ENCODE measurements around the gene CORO1C.

CORO1C gene

DNA sequence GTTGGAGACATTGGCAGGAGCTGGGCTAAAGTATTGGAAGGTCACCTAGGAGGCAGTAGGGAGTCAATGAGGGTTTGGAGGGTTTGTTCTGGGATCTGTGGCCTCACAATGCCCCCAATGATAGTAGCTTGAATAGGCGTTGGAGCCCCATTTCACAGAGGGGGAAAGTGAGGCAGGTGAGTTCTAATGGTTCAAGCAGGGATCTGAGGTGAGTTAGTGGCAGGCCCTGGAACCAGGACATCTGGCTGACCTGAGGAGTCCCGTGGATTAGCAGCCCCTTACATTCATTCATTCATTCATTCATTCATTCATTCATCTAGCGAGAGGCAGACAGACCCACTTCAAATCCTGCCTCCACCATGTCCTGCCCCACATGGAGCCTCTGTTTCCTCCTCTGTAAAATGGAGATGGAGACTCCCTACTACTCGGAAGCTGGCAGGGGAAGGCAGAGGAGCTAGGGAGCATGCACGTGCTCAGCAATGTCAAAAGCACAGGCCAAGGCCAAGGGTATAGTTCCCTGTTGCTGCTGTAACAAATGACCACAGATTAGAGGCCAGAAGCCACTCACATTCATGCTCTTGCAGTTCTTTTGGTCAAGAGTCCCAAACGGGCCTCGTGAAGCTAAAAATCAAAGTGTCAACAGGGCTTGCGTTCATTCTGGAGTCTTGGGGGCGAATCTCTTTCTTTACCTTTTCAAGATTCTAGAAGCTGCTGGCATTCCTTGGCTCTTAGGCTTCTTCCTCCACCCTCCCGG, 131.2 kb downstream of the CORO1C start:
- no peak for DNase-seq (ENCODE audit: low spot score)

DNA sequence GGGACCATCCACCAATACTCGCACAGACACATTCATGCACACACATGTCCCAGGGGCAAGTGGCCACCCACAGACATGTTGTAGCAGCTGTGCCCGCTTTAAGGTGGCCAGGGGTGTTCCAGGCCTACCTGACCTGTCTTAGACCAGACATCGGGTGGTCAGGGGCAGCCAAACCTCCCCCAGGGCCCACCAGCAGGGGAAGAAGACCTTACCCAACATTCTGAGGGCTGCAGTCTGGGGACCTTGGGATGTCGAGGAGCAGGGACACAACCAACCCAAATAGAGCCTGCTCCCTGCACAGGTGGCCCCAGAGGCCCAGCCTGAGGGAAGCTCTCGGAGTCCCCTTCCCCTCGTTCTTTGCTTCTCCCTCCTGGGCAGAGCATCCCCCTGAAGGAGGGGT, 131.8 kb downstream of the CORO1C start:
- no peak for DNase-seq (ENCODE audit: low spot score)

GRCh38 chr12:108598553-108599250, 132.6 kb downstream of the CORO1C start:
- DNase-seq (ENCODE audit: low spot score), result no peak

DNA sequence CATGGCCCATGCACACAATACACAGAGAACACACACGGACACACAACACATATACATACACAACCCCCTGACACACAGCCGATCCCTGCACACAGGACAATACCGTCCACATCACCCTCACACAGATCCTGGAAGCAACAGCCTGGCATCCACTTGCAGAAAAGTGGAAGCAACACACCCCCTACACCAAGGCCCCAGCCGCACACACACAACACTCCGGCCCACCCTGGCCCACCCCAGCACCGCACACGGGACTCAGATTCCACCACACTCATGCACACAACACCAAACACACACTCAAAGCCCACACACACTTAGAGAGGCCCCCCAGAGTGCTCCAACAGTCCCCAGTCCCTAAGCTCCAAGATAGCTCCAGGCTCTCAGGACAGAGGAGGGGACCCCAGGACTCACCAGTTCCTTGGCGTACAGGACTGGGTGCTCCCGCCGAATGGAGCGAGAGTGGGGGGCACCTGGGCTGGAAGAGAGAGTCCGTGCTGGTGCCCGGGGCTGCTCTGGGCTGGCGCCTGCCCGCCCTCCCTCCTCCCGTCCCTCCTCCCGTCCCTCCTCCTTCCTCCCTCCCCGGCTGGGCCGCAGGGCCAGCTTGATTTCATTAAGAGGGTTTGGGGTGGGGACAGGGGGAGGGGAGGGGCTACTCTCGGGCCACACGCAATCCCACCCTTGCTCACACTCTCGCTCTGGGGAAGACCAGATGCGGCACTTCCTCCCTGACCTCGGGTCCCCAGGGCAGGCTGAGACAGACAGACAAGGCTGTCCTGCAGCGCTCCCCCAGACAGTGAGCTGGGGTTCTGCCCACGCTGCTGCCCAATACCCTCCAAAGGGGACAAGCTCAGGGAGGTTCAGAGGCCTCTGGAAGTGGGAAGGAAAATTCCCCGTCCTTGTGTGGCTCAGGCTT, 133.5 kb downstream of the CORO1C start, which contains the start of gene TMEM119:
TMEM119 (minus strand) TSS at position 526 of the 913 bp plus-strand sequence. CDS start 5,701 bp downstream, outside the sequence.
- no peak for DNase-seq (ENCODE audit: low spot score)

DNA sequence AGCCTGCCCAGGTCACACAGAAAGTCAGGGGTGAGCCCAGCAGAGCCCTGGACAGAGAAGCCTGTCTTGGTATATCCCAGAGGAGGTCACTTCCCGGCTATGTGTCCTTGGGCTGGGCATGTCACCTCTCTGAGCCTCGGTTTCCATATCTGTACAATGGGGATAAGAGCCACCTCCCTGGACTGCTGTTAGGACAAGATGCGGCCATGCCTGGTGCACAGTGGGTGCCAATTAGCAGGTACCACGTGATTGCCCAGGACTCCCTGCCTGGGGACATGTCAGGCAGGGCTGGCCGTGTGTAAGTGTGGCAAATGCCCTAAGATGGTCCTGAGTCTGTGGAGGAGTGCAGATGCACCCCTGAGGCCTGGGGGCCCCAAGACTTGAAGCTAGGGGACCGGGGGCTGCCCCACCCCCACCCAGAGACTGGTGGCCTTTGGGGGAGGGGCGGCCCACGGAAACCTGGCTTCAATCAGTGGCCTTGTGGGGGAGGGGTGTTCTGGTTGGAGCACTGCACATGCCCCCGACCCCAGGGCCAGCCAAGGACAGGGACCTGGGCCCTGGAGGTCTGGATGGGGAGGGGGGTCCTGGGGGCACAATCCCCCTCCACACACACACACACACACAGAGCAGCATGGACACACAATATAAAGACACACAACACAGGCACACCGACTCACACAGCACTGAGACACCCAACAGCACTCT, 134.3 kb downstream of the CORO1C start:
- DNase-seq (ENCODE audit: low spot score), result no peak

DNA sequence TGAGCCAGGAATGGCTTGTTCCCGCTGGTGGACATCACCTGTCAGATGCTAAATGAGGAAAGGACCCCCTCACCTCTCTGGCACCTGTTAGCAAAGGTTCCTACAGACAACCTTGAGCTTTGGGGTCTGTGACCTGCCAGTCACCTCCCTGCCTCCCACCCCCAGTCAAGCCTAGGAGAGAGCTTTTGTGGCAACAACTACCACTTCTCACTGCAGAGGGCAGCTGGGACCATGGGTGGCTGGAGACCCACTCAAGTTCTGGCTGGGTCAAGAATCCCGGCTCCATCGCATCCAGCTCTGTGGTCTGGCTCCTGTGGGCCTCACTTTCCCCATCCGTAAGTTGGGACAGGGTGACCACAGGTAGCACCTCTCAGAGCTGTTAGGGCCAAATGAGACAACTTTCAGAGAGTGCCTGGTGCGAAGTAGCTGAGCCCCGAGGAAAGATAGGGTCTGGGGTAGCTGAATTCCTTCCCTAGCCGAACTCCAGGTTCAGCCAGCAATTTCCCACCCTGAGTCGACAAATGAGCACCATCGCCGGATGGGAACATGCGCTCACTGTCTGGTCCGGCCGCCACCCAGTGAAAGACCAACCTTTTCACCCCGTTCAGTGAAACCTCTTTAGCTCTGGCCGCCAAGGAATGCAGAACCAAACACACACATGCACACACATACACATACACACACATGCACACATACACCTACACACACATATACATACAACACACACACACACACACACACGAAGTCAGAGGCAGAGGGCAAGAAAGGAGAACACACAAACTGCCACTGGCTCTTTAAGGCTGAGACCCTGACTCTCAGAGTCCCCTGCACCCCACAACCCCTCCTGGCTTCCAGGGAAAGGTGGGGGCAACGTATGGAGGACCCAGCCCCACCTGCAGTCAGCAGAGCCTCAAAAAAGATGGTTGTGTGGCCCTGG, 135.3 kb downstream of the CORO1C start:
- no peak for DNase-seq (ENCODE audit: low spot score)

Data from CD4-positive, alpha-beta T cell treated with Interleukin-15 for 4 hours (primary cell).